NT2/D1 (cell line): ENCODE measurements around the gene CP.

Experiments
- SUZ12 ChIP-seq: IDR thresholded peaks from 2 replicates; pipeline ENCODE4 v1.6.1; 2011; ENCODE audit not compliant: insufficient read length, insufficient read depth; ENCODE audit errors: extremely low read depth
- YY1 ChIP-seq: IDR thresholded peaks from 2 replicates; pipeline ENCODE4 v1.6.1; 2011; ENCODE audit not compliant: insufficient read length, insufficient read depth
- ZNF274 ChIP-seq: IDR thresholded peaks from 2 replicates; pipeline ENCODE4 v1.6.1; 2011; ENCODE audit warnings: mild to moderate bottlenecking, low read depth, low read length

GRCh38 chr3:149227591-149228268 lies 6.1 kb upstream of the CP start:
- TF ChIP-seq YY1 (no peak), SUZ12 (no peak), ZNF274 (no peak)
